GM23338 (cell line): Measurements from ENCODE around the gene CEBPZOS. TPM values are rescaled to one million over a fixed set of nuclear protein-coding genes. Genes with fewer than 3 reads are reported as not detected.
"Not testable (repeated sequence)": the region's sequence is repeated elsewhere in the genome, so short reads cannot be mapped to it uniquely, and the experiment has no call there.

ENCODE experiments used
- ATAC-seq: fragments of 200-7000 bp; cut with Tn5 transposase; 3 replicates; pipeline ENCODE4 v1.9.1; 2020
- DNase-seq: peaks from one replicate; pipeline ENCODE4 v3.0.0-alpha.2; 2015; ENCODE audit warnings: low spot score
- H2AFZ ChIP-seq: fragments of 200-600 bp; sonication (generic); 2 replicates; pipeline ENCODE4 v1.8.0; 2016; ENCODE audit warnings: antibody characterized with exemption, mild to moderate bottlenecking, moderate library complexity
- H3F3A ChIP-seq: fragments of 200-600 bp; sonication (generic); replicated peaks from 2 replicates; pipeline ENCODE4 v1.8.0; 2017; ENCODE audit warnings: antibody characterized with exemption, mixed run types, low read depth
- H3K27ac ChIP-seq: fragments of 200-600 bp; sonication (generic); 2 replicates; pipeline ENCODE4 v1.6.1; 2016; ENCODE audit warnings: low read depth
- H3K27me3 ChIP-seq: fragments of 200-600 bp; sonication (generic); 2 replicates; pipeline ENCODE4 v1.8.0; 2016; ENCODE audit warnings: mild to moderate bottlenecking, mixed run types, moderate library complexity; ENCODE audit not compliant: insufficient read depth
- H3K36me3 ChIP-seq: fragments of 200-600 bp; sonication (generic); 2 replicates; pipeline ENCODE4 v1.8.0; 2016; ENCODE audit warnings: mild to moderate bottlenecking; ENCODE audit not compliant: insufficient read depth
- H3K4me1 ChIP-seq: fragments of 200-600 bp; sonication (generic); 2 replicates; pipeline ENCODE4 v1.8.0; 2016; ENCODE audit warnings: mild to moderate bottlenecking, moderate library complexity; ENCODE audit not compliant: insufficient read depth
- H3K4me2 ChIP-seq: fragments of 200-600 bp; sonication (generic); 2 replicates; pipeline ENCODE4 v1.7.1; 2017; ENCODE audit warnings: mixed run types
- H3K4me3 ChIP-seq: fragments of 200-600 bp; sonication (generic); 2 replicates; pipeline ENCODE4 v1.6.1; 2016; ENCODE audit warnings: mixed run types
- H3K79me2 ChIP-seq: fragments of 200-600 bp; sonication (generic); replicated peaks from 2 replicates; pipeline ENCODE4 v1.8.0; 2017; ENCODE audit warnings: mild to moderate bottlenecking; ENCODE audit not compliant: insufficient read depth
- H3K9me2 ChIP-seq: fragments of 200-600 bp; sonication (generic); 2 replicates; pipeline ENCODE4 v1.8.0; 2017; ENCODE audit not compliant: insufficient read depth
- H4K20me1 ChIP-seq: fragments of 200-600 bp; sonication (generic); replicated peaks from 2 replicates; pipeline ENCODE4 v1.8.0; 2017; ENCODE audit warnings: mild to moderate bottlenecking; ENCODE audit not compliant: insufficient read depth
- H3K27ac Mint-ChIP-seq: 2 replicates; pipeline ENCODE4 v1.8.0; 2020; ENCODE audit warnings: inconsistent platforms, mild to moderate bottlenecking, moderate library complexity, mixed read lengths
- H3K27me3 Mint-ChIP-seq: 3 replicates; pipeline ENCODE4 v1.8.0; 2022; ENCODE audit warnings: low read depth, mild to moderate bottlenecking, moderate library complexity, mixed read lengths, inconsistent platforms; ENCODE audit not compliant: insufficient read depth, poor library complexity
- H3K36me3 Mint-ChIP-seq: 3 replicates; pipeline ENCODE4 v1.8.0; 2021; ENCODE audit warnings: low read depth, mild to moderate bottlenecking, inconsistent platforms, moderate library complexity, mixed read lengths
- H3K4me1 Mint-ChIP-seq: 3 replicates; pipeline ENCODE4 v1.8.0; 2020; ENCODE audit warnings: mild to moderate bottlenecking, inconsistent platforms, mixed read lengths
- H3K4me3 Mint-ChIP-seq: 3 replicates; pipeline ENCODE4 v1.8.0; 2021; ENCODE audit warnings: moderate library complexity, mild to moderate bottlenecking, inconsistent platforms, mixed read lengths
- H3K9me3 Mint-ChIP-seq: 3 replicates; pipeline ENCODE4 v1.8.0; 2020; ENCODE audit warnings: moderate library complexity, mild to moderate bottlenecking, inconsistent platforms, mixed read lengths
- CTCF ChIP-seq, 2 experiments: fragments of 200-600 bp in 1 of 2; sonication (generic) in 1 of 2; conservative IDR thresholded peaks; 2 replicates each; pipeline versions ENCODE4 v1.5.1 to v1.6.1; 2016 to 2017; ENCODE audit warnings: antibody characterized with exemption in 2 of 2, low read depth in 2 of 2, mild to moderate bottlenecking in 2 of 2, moderate library complexity in 1 of 2
- ETS1 ChIP-seq: IDR thresholded peaks from 2 replicates; pipeline ENCODE4 v1.6.1; 2016; ENCODE audit warnings: antibody characterized with exemption
- EZH2phosphoT487 ChIP-seq: fragments of 200-600 bp; sonication (generic); IDR thresholded peaks from one replicate; pipeline ENCODE4 v1.8.1; 2018; ENCODE audit warnings: antibody characterized with exemption; ENCODE audit not compliant: unreplicated experiment
- NANOG ChIP-seq: IDR thresholded peaks from 2 replicates; pipeline ENCODE4 v1.6.1; 2016; ENCODE audit warnings: antibody characterized with exemption, borderline replicate concordance
- POLR2AphosphoS5 ChIP-seq: IDR thresholded peaks from 2 replicates; pipeline ENCODE4 v1.6.1; 2016; ENCODE audit warnings: antibody characterized with exemption, low read depth
- STAT1 ChIP-seq: IDR thresholded peaks from one replicate; pipeline ENCODE4 v1.6.1; 2016; ENCODE audit warnings: antibody characterized with exemption; ENCODE audit not compliant: unreplicated experiment
- ZNF331 ChIP-seq: fragments of 250-450 bp; sonication (Bioruptor Pico); IDR thresholded peaks from 2 replicates; pipeline ENCODE4 v1.5.0; 2020; ENCODE audit warnings: low read depth, mild to moderate bottlenecking, moderate library complexity
- polyA plus RNA-seq: library from polyadenylated mRNA; unstranded; fragments of >200 nt; fragmentation: Nextera tagmentation; extraction: Ambion mirVana; gene quantifications from 2 replicates; pipeline ENCODE4 v1.2.1, GENCODE V29; 2016
- total RNA-seq: library from RNA; depleted of rRNA; stranded (reverse); fragments of >200 nt; shearing (Covaris generic); gene quantifications from 2 replicates; pipeline ENCODE4 v1.2.3, GENCODE V29; 2014
- TF ChIP-seq, protein P1 (sequence below): IDR thresholded peaks from one replicate; pipeline ENCODE4 v1.6.1; 2018; ENCODE audit warnings: antibody characterized with exemption; ENCODE audit not compliant: unreplicated experiment
- TF ChIP-seq, protein P2 (sequence below): fragments of 250-450 bp; sonication (Bioruptor Pico); IDR thresholded peaks from 2 replicates; pipeline ENCODE4 v1.5.0; 2020; ENCODE audit warnings: mild to moderate bottlenecking, moderate library complexity

The CEBPZOS gene
- total and polyA plus RNA-seq, 2 experiments from 2014 or later, result 83.6 to 191 TPM

GRCh38 chr2:37205689-37206341 is 9.5 kb downstream of the CEBPZOS start:
- Mint-ChIP-seq H3K36me3 (peaks cover 100% of the 10 kb centered on the region), H3K27me3 (peaks cover 34% of the 10 kb centered on the region), H3K9me3 (peaks cover 83% of the 10 kb centered on the region), H3K4me1 (peaks cover 38% of the 10 kb centered on the region), H3K4me3 (peak overlapping the region; percentile 27), H3K27ac (peak overlapping the region; percentile 98)
- H4K20me1 ChIP-seq, result no peaks in the 10 kb centered on the region
- H3K4me3 ChIP-seq, result peak overlapping the region; percentile 9
- no peak for TF ChIP-seq STAT1
- TF ChIP-seq, protein P1, sequence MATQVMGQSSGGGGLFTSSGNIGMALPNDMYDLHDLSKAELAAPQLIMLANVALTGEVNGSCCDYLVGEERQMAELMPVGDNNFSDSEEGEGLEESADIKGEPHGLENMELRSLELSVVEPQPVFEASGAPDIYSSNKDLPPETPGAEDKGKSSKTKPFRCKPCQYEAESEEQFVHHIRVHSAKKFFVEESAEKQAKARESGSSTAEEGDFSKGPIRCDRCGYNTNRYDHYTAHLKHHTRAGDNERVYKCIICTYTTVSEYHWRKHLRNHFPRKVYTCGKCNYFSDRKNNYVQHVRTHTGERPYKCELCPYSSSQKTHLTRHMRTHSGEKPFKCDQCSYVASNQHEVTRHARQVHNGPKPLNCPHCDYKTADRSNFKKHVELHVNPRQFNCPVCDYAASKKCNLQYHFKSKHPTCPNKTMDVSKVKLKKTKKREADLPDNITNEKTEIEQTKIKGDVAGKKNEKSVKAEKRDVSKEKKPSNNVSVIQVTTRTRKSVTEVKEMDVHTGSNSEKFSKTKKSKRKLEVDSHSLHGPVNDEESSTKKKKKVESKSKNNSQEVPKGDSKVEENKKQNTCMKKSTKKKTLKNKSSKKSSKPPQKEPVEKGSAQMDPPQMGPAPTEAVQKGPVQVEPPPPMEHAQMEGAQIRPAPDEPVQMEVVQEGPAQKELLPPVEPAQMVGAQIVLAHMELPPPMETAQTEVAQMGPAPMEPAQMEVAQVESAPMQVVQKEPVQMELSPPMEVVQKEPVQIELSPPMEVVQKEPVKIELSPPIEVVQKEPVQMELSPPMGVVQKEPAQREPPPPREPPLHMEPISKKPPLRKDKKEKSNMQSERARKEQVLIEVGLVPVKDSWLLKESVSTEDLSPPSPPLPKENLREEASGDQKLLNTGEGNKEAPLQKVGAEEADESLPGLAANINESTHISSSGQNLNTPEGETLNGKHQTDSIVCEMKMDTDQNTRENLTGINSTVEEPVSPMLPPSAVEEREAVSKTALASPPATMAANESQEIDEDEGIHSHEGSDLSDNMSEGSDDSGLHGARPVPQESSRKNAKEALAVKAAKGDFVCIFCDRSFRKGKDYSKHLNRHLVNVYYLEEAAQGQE, result no peak
- no peak for TF ChIP-seq ZNF331 (CRISPR knock-in tag)
- peak; percentile 90 for TF ChIP-seq NANOG
- no peak for TF ChIP-seq CTCF (conservative IDR thresholded peaks at IDR 0.05; ENCODE audit: low read depth in 2 of 2)
- TF ChIP-seq ETS1, result no peak
- TF ChIP-seq POLR2AphosphoS5, result peak; percentile 70
- no peak for TF ChIP-seq EZH2phosphoT487
- TF ChIP-seq, protein P2, sequence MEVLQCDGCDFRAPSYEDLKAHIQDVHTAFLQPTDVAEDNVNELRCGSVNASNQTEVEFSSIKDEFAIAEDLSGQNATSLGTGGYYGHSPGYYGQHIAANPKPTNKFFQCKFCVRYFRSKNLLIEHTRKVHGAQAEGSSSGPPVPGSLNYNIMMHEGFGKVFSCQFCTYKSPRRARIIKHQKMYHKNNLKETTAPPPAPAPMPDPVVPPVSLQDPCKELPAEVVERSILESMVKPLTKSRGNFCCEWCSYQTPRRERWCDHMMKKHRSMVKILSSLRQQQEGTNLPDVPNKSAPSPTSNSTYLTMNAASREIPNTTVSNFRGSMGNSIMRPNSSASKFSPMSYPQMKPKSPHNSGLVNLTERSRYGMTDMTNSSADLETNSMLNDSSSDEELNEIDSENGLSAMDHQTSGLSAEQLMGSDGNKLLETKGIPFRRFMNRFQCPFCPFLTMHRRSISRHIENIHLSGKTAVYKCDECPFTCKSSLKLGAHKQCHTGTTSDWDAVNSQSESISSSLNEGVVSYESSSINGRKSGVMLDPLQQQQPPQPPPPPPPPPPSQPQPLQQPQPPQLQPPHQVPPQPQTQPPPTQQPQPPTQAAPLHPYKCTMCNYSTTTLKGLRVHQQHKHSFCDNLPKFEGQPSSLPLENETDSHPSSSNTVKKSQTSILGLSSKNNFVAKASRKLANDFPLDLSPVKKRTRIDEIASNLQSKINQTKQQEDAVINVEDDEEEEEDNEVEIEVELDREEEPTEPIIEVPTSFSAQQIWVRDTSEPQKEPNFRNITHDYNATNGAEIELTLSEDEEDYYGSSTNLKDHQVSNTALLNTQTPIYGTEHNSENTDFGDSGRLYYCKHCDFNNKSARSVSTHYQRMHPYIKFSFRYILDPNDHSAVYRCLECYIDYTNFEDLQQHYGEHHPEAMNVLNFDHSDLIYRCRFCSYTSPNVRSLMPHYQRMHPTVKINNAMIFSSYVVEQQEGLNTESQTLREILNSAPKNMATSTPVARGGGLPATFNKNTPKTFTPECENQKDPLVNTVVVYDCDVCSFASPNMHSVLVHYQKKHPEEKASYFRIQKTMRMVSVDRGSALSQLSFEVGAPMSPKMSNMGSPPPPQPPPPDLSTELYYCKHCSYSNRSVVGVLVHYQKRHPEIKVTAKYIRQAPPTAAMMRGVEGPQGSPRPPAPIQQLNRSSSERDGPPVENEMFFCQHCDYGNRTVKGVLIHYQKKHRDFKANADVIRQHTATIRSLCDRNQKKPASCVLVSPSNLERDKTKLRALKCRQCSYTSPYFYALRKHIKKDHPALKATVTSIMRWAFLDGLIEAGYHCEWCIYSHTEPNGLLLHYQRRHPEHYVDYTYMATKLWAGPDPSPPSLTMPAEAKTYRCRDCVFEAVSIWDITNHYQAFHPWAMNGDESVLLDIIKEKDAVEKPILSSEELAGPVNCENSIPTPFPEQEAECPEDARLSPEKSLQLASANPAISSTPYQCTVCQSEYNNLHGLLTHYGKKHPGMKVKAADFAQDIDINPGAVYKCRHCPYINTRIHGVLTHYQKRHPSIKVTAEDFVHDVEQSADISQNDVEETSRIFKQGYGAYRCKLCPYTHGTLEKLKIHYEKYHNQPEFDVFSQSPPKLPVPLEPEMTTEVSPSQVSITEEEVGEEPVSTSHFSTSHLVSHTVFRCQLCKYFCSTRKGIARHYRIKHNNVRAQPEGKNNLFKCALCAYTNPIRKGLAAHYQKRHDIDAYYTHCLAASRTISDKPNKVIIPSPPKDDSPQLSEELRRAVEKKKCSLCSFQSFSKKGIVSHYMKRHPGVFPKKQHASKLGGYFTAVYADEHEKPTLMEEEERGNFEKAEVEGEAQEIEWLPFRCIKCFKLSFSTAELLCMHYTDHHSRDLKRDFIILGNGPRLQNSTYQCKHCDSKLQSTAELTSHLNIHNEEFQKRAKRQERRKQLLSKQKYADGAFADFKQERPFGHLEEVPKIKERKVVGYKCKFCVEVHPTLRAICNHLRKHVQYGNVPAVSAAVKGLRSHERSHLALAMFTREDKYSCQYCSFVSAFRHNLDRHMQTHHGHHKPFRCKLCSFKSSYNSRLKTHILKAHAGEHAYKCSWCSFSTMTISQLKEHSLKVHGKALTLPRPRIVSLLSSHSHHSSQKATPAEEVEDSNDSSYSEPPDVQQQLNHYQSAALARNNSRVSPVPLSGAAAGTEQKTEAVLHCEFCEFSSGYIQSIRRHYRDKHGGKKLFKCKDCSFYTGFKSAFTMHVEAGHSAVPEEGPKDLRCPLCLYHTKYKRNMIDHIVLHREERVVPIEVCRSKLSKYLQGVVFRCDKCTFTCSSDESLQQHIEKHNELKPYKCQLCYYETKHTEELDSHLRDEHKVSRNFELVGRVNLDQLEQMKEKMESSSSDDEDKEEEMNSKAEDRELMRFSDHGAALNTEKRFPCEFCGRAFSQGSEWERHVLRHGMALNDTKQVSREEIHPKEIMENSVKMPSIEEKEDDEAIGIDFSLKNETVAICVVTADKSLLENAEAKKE (CRISPR knock-in tag), result peak; percentile 21; the same call in 1 of the 2 replicates
- peak overlapping the region; percentile 97 for H3K27ac ChIP-seq
- DNase-seq (peak; percentile 86), ATAC-seq (peak; percentile 96)
- H3K4me2 ChIP-seq, result peak overlapping the region; percentile 45
- H2AFZ ChIP-seq, result no peak overlapping the region
- H3K27me3 ChIP-seq, result no peaks in the 10 kb centered on the region
- H3F3A ChIP-seq, result peaks cover 15% of the 10 kb centered on the region
- H3K79me2 ChIP-seq, result peaks cover 65% of the 10 kb centered on the region
- H3K36me3 ChIP-seq, result peaks cover 75% of the 10 kb centered on the region
- no peaks in the 10 kb centered on the region for H3K9me2 ChIP-seq
- H3K4me1 ChIP-seq, result peaks cover 15% of the 10 kb centered on the region

- peak overlapping the region; percentile 97 for H3K27ac ChIP-seq
- H3K36me3 Mint-ChIP-seq, result peaks cover 100% of the 10 kb centered on the region
- H3K4me2 ChIP-seq, ATAC-seq, H3K27me3 ChIP-seq, H2AFZ ChIP-seq, H4K20me1 ChIP-seq, DNase-seq, H3K4me1 ChIP-seq, H3K9me2 ChIP-seq, H3K4me3 ChIP-seq: not testable (repeated sequence)
- peaks cover 85% of the 10 kb centered on the region for H3K9me3 Mint-ChIP-seq
- H3K27ac Mint-ChIP-seq, result peak overlapping the region; percentile 98
- H3K27me3 Mint-ChIP-seq, result peaks cover 34% of the 10 kb centered on the region
- H3F3A ChIP-seq, result peaks cover 14% of the 10 kb centered on the region
- H3K4me3 Mint-ChIP-seq, result peak overlapping the region; percentile 16; the same call in 1 of the 3 replicates
- H3K36me3 ChIP-seq, result peaks cover 75% of the 10 kb centered on the region
- H3K4me1 Mint-ChIP-seq, result peaks cover 36% of the 10 kb centered on the region
- H3K79me2 ChIP-seq, result peaks cover 62% of the 10 kb centered on the region
Measured at GRCh38 chr2:37206760-37207159, 10.5 kb downstream of the CEBPZOS start.
